Adrenal gland (tissue), 5 donors: ENCODE data around the gene ZCCHC14.

Experiments
- CTCF ChIP-seq, 6 experiments: fragments of 450-650 bp in 4 of 6; fragments of 200-600 bp in 2 of 6; sonication (generic) in 1 of 6; IDR thresholded peaks; 1 replicate in 5 of 6; 2 replicates in 1 of 6; pipeline versions ENCODE4 v1.5.1 to v1.8.0; 2016 to 2021; ENCODE audit warnings: antibody characterized with exemption in 6 of 6, mild to moderate bottlenecking in 2 of 6, moderate library complexity in 1 of 6
- POLR2A ChIP-seq, 2 donors: fragments of 450-650 bp; IDR thresholded peaks; one replicate each; pipeline ENCODE4 v1.6.1; 2017; ENCODE audit warnings: antibody characterized with exemption in 2 of 2, mild to moderate bottlenecking in 2 of 2, moderate library complexity in 1 of 2
- donor health status: DM: no; HTN: no; CAD: no.

- TF ChIP-seq CTCF (IDR thresholded peaks at IDR 0.05) (no peak), POLR2A (IDR thresholded peaks at IDR 0.05) (no peak)
Observed at GRCh38 chr16:87451563-87452210, 41.1 kb downstream of the ZCCHC14 start.
